GM18868 (cell line): ENCODE measurements around the gene BRWD1.
"Not testable (repeated sequence)": the region's sequence is repeated elsewhere in the genome, so short reads cannot be mapped to it uniquely, and the experiment has no call there.

Source experiments
- ATAC-seq: cut with Tn5 transposase; IDR thresholded peaks from one replicate; pipeline ENCODE4 v1.9.1; 2021; ENCODE audit warnings: mild to moderate bottlenecking, moderate library complexity; ENCODE audit not compliant: unreplicated experiment

Gene BRWD1

DNA sequence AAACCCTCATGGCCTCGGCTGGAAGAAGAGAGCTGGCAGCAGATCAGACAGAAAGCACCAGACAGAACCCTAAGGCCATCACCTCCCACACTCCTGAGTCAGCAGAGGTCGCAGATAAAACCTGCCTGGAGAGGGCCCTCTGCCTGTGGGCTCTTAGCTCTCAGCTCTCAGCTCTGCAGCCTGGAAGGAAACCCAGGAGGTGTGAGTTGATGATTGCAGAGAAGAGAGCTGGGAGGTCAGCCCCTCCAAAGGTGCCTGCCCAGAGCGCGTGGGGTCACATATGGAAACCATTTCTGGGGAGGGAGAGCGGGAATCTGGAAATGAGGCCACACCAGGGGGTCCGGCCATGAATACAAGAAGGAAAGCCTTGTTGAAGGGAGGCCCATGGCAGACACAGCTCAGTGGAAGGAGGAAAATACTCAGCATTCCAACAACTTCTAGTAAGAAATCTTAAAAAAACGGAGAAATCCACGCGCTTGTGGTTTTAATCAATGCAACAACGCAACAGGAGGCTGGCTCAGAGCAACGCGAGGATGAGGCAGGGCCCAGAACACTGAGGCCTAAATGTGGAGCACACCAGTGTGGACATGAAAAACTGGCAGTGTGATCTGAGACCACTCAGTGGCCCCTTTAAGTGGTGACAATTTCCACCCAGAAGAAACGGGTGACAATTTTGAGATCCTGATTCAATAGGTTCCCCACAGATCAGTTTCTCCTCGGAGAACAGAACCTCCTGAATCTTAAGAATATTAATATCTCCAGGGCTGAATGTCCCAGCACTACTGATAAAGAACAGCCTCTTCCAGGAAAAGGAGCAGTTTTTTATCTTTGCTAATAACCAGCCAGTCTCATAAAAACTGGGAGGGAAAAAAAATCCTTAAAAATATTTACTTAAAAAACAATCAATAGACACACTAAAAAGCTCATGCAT, 175.9 kb downstream of the BRWD1 start:
- ATAC-seq: no peak

DNA sequence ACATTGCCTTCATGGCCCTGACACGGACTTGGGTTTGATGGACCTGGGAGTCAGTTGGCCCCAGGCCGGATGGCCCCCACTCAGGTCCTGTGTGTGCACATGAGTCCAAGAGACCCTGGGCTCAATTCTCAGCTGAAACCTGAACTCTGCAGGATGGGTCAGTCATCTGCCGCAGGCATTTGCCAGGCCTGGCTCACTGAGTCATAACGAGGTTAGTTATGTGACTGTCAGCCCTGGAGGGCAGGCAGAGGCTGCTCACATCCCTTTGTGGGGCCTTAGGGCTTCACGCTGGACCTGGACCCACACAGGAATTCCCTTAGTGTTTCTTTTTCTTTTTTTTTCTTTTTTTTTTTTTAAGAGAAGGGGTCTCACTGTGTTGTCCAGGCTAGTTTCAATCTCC, 176.7 kb downstream of the BRWD1 start:
- no peak for ATAC-seq

DNA sequence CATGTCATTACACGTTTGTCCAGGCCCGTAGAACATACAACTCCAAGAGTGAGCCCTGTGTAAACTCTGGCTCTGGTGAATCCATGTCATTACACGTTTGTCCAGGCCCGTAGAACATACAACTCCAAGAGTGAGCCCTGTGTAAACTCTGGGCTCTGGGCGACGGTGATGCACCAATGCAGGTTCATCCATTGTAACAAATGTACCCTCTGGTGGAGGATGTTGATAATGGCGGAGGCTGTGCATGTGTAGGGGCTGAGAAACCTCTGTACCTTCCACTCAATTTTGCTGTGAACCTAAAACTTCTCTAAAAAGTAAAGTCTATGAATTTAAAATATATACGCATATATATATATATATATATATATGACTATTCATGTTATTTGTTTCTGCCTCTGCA, 177.3 kb downstream of the BRWD1 start:
- not testable (repeated sequence) for ATAC-seq

DNA sequence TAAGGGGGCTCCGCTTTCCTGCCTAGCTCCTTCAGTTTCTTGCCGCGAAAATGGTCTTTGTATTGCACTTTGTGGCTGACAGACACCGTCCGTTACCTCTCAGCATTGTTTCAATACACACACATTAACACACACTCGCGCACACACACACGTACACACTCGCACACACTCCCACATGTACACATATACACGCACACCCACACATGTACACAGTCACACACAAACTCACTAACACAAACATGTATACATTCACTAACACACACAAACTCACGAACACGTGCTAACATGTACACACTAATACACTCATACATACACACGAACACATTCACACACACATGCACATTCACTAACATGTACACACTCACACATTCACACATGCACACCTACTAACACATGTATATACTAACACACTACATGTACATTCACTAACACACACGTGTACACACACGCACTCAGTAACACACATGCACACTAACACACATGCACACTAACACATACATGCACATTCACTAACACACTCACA, 179.1 kb downstream of the BRWD1 start:
- no peak for ATAC-seq
